H9 (cell line): ENCODE measurements around the gene ADGRD1. TPM values are rescaled to one million over a fixed set of nuclear protein-coding genes. Genes with fewer than 3 reads are reported as not detected.

Experiments
- DNase-seq: peaks from one replicate; pipeline ENCODE4 v3.0.0-alpha.2; 2017
- H2AFZ ChIP-seq: one replicate; pipeline ENCODE4 v1.6.1; 2013; ENCODE audit warnings: mild to moderate bottlenecking, low read length, control low read depth, moderate library complexity
- H2AK5ac ChIP-seq: 2 replicates; pipeline ENCODE4 v1.6.1; 2013; ENCODE audit warnings: low read length, control low read depth, mixed read lengths; ENCODE audit not compliant: insufficient read length
- H2BK120ac ChIP-seq: one replicate; pipeline ENCODE4 v1.6.1; 2013; ENCODE audit warnings: low read depth, mild to moderate bottlenecking, low read length, control low read depth, inconsistent platforms; ENCODE audit not compliant: poor library complexity, severe bottlenecking
- H2BK12ac ChIP-seq: 2 replicates; pipeline ENCODE4 v1.6.1; 2013; ENCODE audit warnings: low read length, control low read depth, mixed read lengths, low read depth; ENCODE audit not compliant: insufficient read length
- H2BK15ac ChIP-seq: 2 replicates; pipeline ENCODE4 v1.6.1; 2013; ENCODE audit warnings: low read depth, low read length, control low read depth
- H2BK20ac ChIP-seq: one replicate; pipeline ENCODE4 v1.6.1; 2013; ENCODE audit warnings: low read depth, mild to moderate bottlenecking, low read length, control low read depth, inconsistent platforms; ENCODE audit not compliant: poor library complexity, severe bottlenecking
- H2BK5ac ChIP-seq: 2 replicates; pipeline ENCODE4 v1.6.1; 2013; ENCODE audit warnings: low read length, control low read depth, mixed read lengths; ENCODE audit not compliant: insufficient read length
- H3K14ac ChIP-seq: 2 replicates; pipeline ENCODE4 v1.6.1; 2013; ENCODE audit warnings: low read length, control low read depth; ENCODE audit not compliant: insufficient read depth
- H3K18ac ChIP-seq: 2 replicates; pipeline ENCODE4 v1.6.1; 2013; ENCODE audit warnings: low read depth, mild to moderate bottlenecking, mixed read lengths, low read length, control low read depth; ENCODE audit not compliant: insufficient read length
- H3K23ac ChIP-seq: 2 replicates; pipeline ENCODE4 v1.6.1; 2013; ENCODE audit warnings: low read length, control low read depth, mixed read lengths, low read depth; ENCODE audit not compliant: insufficient read length
- H3K23me2 ChIP-seq: 2 replicates; pipeline ENCODE4 v1.6.1; 2013; ENCODE audit warnings: low read depth, mild to moderate bottlenecking, mixed read lengths, low read length, control low read depth; ENCODE audit not compliant: insufficient read length, poor library complexity, severe bottlenecking
- H3K27ac ChIP-seq: 2 replicates; pipeline ENCODE4 v1.5.1; 2013; ENCODE audit warnings: low read length, control low read depth, mixed read lengths, low read depth; ENCODE audit not compliant: insufficient read length
- H3K27me3 ChIP-seq: 2 replicates; pipeline ENCODE4 v1.6.1; 2013; ENCODE audit warnings: low read length, control low read depth, inconsistent platforms; ENCODE audit not compliant: insufficient read depth
- H3K4ac ChIP-seq: 2 replicates; pipeline ENCODE4 v1.6.1; 2013; ENCODE audit warnings: low read depth, mild to moderate bottlenecking, control low read depth, inconsistent platforms, low read length, moderate library complexity
- H3K4me1 ChIP-seq: 2 replicates; pipeline ENCODE4 v1.6.1; 2013; ENCODE audit warnings: low read length, control low read depth, inconsistent platforms; ENCODE audit not compliant: insufficient read depth
- H3K4me2 ChIP-seq: 2 replicates; pipeline ENCODE4 v1.6.1; 2013; ENCODE audit warnings: low read length, control low read depth, mixed read lengths; ENCODE audit not compliant: insufficient read length, insufficient read depth
- H3K56ac ChIP-seq: 2 replicates; pipeline ENCODE4 v1.6.1; 2013; ENCODE audit warnings: low read depth, mild to moderate bottlenecking, mixed read lengths, low read length, control low read depth; ENCODE audit not compliant: insufficient read length
- H3K79me1 ChIP-seq: 2 replicates; pipeline ENCODE4 v1.6.1; 2013; ENCODE audit warnings: low read depth, mild to moderate bottlenecking, moderate library complexity, low read length, control low read depth, inconsistent platforms; ENCODE audit not compliant: insufficient read depth, poor library complexity, severe bottlenecking
- H3K79me2 ChIP-seq: 2 replicates; pipeline ENCODE4 v1.6.1; 2013; ENCODE audit warnings: low read length, control low read depth, inconsistent platforms; ENCODE audit not compliant: insufficient read depth
- H3K9ac ChIP-seq: 2 replicates; pipeline ENCODE4 v1.6.1; 2013; ENCODE audit warnings: low read length, control low read depth, mixed read lengths; ENCODE audit not compliant: insufficient read length; ENCODE audit errors: extremely low read depth
- H3K9me3 ChIP-seq: one replicate; pipeline ENCODE4 v1.6.1; 2013; ENCODE audit warnings: low read depth, low read length, inconsistent platforms; ENCODE audit not compliant: control insufficient read depth
- H3T11ph ChIP-seq: one replicate; pipeline ENCODE4 v1.6.1; 2013; ENCODE audit warnings: mild to moderate bottlenecking, low read length, control low read depth, inconsistent platforms
- H4K20me1 ChIP-seq: one replicate; pipeline ENCODE4 v1.6.1; 2013; ENCODE audit not compliant: control insufficient read depth, insufficient read length, insufficient read depth
- H4K5ac ChIP-seq: 2 replicates; pipeline ENCODE4 v1.6.1; 2013; ENCODE audit warnings: low read depth, mild to moderate bottlenecking, mixed read lengths, low read length, control low read depth; ENCODE audit not compliant: insufficient read length
- H4K8ac ChIP-seq: replicated peaks from 2 replicates; pipeline ENCODE4 v1.6.1; 2013; ENCODE audit warnings: low read length, control low read depth, mixed read lengths, low read depth; ENCODE audit not compliant: insufficient read length
- H4K91ac ChIP-seq: 2 replicates; pipeline ENCODE4 v1.6.1; 2013; ENCODE audit warnings: low read depth, mild to moderate bottlenecking, moderate library complexity, mixed read lengths, low read length, control low read depth; ENCODE audit not compliant: insufficient read length
- H3K27ac Mint-ChIP-seq, 3 experiments: 2 replicates in 2 of 3; 3 replicates in 1 of 3; pipeline ENCODE4 v1.8.0; 2020 to 2021; ENCODE audit warnings: mixed read lengths in 3 of 3, mild to moderate bottlenecking in 1 of 3, moderate library complexity in 1 of 3
- H3K27me3 Mint-ChIP-seq: 2 replicates; pipeline ENCODE4 v1.8.0; 2021; ENCODE audit warnings: low read depth, mild to moderate bottlenecking, moderate library complexity, mixed read lengths
- H3K36me3 Mint-ChIP-seq, 3 experiments: 2 replicates in 2 of 3; 3 replicates in 1 of 3; pipeline ENCODE4 v1.8.0; 2020 to 2021; ENCODE audit warnings: low read depth in 3 of 3, mixed read lengths in 3 of 3; ENCODE audit not compliant: insufficient read depth in 1 of 3
- H3K4me1 Mint-ChIP-seq, 2 experiments: 2 replicates each; pipeline ENCODE4 v1.8.0; 2020; ENCODE audit warnings: mixed read lengths in 2 of 2
- H3K4me3 Mint-ChIP-seq, 2 experiments: 2 replicates in 1 of 2; 3 replicates in 1 of 2; pipeline ENCODE4 v1.8.0; 2020 to 2021; ENCODE audit warnings: mild to moderate bottlenecking in 2 of 2, mixed read lengths in 2 of 2, moderate library complexity in 1 of 2
- H3K9me3 Mint-ChIP-seq, 2 experiments: 2 replicates in 1 of 2; 3 replicates in 1 of 2; pipeline ENCODE4 v1.8.0; 2020; ENCODE audit warnings: mild to moderate bottlenecking in 2 of 2, mixed read lengths in 2 of 2, moderate library complexity in 1 of 2
- CTCF ChIP-seq: fragments of 200-600 bp; sonication (generic); conservative IDR thresholded peaks from 3 replicates; pipeline ENCODE4 v1.8.0; 2021; ENCODE audit warnings: antibody characterized with exemption, mild to moderate bottlenecking
- WGBS: extraction: QIAGEN DNeasy Blood & Tissue Kit; methylation state at CpG from one replicate; pipeline ENCODE4 v1.1.7; 2013; ENCODE audit warnings: missing lambda C conversion rate, low lambda C conversion rate, mixed read lengths; ENCODE audit not compliant: insufficient read length; ENCODE audit errors: extremely low coverage; 5-methylcytosine and 5-hydroxymethylcytosine counted together
- total RNA-seq: library from RNA; stranded (reverse); gene quantifications from 2 replicates; pipeline ENCODE4 v1.2.1, GENCODE V29; 2021

ADGRD1 gene
- total RNA-seq, 1 experiment from 2014 or later: 0.52 TPM

DNA sequence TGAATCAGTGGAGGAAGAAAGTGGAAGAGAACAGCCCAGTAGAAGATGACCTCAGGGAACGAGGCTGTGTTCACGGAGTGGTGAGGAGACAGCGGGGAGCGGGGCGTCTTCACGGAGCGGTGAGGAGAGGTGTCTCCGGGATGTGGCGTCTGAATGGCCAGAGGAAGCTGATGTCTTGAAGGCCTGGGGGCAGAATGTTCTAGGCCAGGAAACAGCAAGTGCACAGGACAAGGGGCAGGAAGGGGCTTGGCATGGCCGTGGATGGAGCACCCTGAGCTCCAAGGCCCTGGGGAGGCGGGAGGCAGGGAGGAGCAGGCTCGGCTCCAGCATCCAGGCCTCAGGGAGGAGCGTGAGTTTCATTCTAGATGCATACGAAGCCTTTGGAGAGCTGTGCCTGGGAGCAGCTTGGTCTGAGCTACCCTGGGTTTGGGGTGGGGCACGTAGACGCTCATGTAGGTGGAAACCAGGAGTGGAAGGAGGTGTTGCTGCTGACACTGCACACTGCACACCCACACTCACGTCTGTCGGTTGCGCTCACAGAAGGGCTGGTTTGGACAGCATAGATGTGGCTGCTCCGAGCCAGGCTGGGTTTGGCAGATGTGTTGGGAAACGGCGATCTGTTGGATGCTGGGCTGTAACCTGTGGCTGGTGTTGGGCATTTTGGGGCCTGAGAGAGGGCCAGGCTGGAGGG lies 131.6 kb downstream of the ADGRD1 start:
- no peak overlapping the region for H2BK120ac ChIP-seq
- H3K23me2 ChIP-seq: no peaks in the 10 kb centered on the region
- H3K18ac ChIP-seq: no peak overlapping the region
- no peak overlapping the region for H3K27ac ChIP-seq
- H3K4me2 ChIP-seq: no peak overlapping the region
- H2AK5ac ChIP-seq: no peak overlapping the region
- no peak overlapping the region for H2BK12ac ChIP-seq
- H3K79me1 ChIP-seq: no peaks in the 10 kb centered on the region
- no peak overlapping the region for H4K91ac ChIP-seq
- no peak overlapping the region for H2AFZ ChIP-seq
- H3K14ac ChIP-seq: peak overlapping the region; percentile 8; the same call in 1 of the 2 replicates
- no peaks in the 10 kb centered on the region for H3K4me1 ChIP-seq
- H3K27ac Mint-ChIP-seq: no peak overlapping the region
- no peak overlapping the region for H2BK20ac ChIP-seq
- no peak overlapping the region for H2BK5ac ChIP-seq
- no peaks in the 10 kb centered on the region for H3K9me3 ChIP-seq
- H4K20me1 ChIP-seq: no peaks in the 10 kb centered on the region
- no peaks in the 10 kb centered on the region for H3K4me1 Mint-ChIP-seq
- no peaks in the 10 kb centered on the region for H3K36me3 Mint-ChIP-seq
- H3K9me3 Mint-ChIP-seq: peaks cover under 1 to 1% of the 10 kb centered on the region in 2 experiments; a peak in 2 of 5 replicates
- no peaks in the 10 kb centered on the region; the same call in none of the 2 replicates for H3K27me3 Mint-ChIP-seq
- no peak overlapping the region for H4K5ac ChIP-seq
- no peaks in the 10 kb centered on the region for H3K79me2 ChIP-seq
- H2BK15ac ChIP-seq: no peak overlapping the region
- no peak overlapping the region for H3K23ac ChIP-seq
- H3T11ph ChIP-seq: no peak overlapping the region
- H3K56ac ChIP-seq: no peak overlapping the region
- H3K4ac ChIP-seq: no peak overlapping the region
- no CpG with 5 or more reads among the region's 22 CpGs for WGBS
- H4K8ac ChIP-seq: no peak overlapping the region
- no peak for TF ChIP-seq CTCF
- no peak overlapping the region for H3K9ac ChIP-seq
- DNase-seq: peak; percentile 24
- H3K4me3 Mint-ChIP-seq: no peak overlapping the region; a peak in 1 of 5 replicates
- H3K27me3 ChIP-seq: no peaks in the 10 kb centered on the region
